AG10803 (cell line): ENCODE results near the gene PRR30.
A peak's percentile ranks its signal among the peaks of the same experiment; 100 is the strongest.
"Not testable (repeated sequence)": the region's sequence is repeated elsewhere in the genome, so short reads cannot be mapped to it uniquely, and the experiment has no call there.

Experiments used
- DNase-seq: peaks from one replicate; pipeline ENCODE4 v3.0.0; 2010; ENCODE audit warnings: low read depth
- H3K4me3 ChIP-seq: 2 replicates; pipeline ENCODE4 v1.5.1; 2011; ENCODE audit warnings: mild to moderate bottlenecking, low read length, control low read depth
- CTCF ChIP-seq: conservative IDR thresholded peaks from 2 replicates; pipeline ENCODE4 v1.5.1; 2011; ENCODE audit warnings: mild to moderate bottlenecking, low read length, control low read depth, inconsistent platforms

PRR30 gene

GRCh38 chr2:27118525-27119329 is 20.5 kb downstream of the PRR30 start, which contains the start of gene CGREF1:
TSS of gene CGREF1 (minus strand) at chr2:27119128. CDS start at chr2:27104366, 14,762 bp downstream.
- DNase-seq, result no peak
- H3K4me3 ChIP-seq, result peak within 1 kb of the TSS; percentile 52
- no peak for TF ChIP-seq CTCF

GRCh38 chr2:27117995-27118524 is 21.1 kb downstream of the PRR30 start:
- DNase-seq, result no peak
- peak overlapping the region; percentile 49 for H3K4me3 ChIP-seq
- TF ChIP-seq CTCF, result no peak

GRCh38 chr2:27115519-27115918 is 23.7 kb downstream of the PRR30 start:
- DNase-seq, result no peak
- H3K4me3 ChIP-seq, result no peak overlapping the region
- TF ChIP-seq CTCF, result no peak

- H3K4me3 ChIP-seq, DNase-seq: not testable (repeated sequence)
Observed at GRCh38 chr2:27111392-27112078, 27.7 kb downstream of the PRR30 start.

- not testable (repeated sequence) for H3K4me3 ChIP-seq, DNase-seq
Observed at GRCh38 chr2:27110603-27111352, 28.4 kb downstream of the PRR30 start.

GRCh38 chr2:27109083-27109482 is 30.1 kb downstream of the PRR30 start:
- no peak for DNase-seq
- no peak for TF ChIP-seq CTCF
- H3K4me3 ChIP-seq, result no peak overlapping the region

GRCh38 chr2:27108221-27108620 is 31.0 kb downstream of the PRR30 start:
- DNase-seq, result no peak
- no peak overlapping the region for H3K4me3 ChIP-seq

More at GRCh38 chr2:27108221-27108620, 31.0 kb downstream of the PRR30 start:
- no peak for TF ChIP-seq CTCF
